Mucosa of stomach (tissue), 1 donor: Measurements from ENCODE around the gene TTC9B.
"Not testable (repeated sequence)": the region's sequence is repeated elsewhere in the genome, so short reads cannot be mapped to it uniquely, and the experiment has no call there.

Experiments
- H3K27me3 ChIP-seq: one replicate; pipeline ENCODE4 v1.7.0; 2013; ENCODE audit warnings: mild to moderate bottlenecking, low read length; ENCODE audit not compliant: control insufficient read depth, insufficient read depth
- H3K36me3 ChIP-seq: one replicate; pipeline ENCODE4 v1.7.0; 2013; ENCODE audit warnings: low read length; ENCODE audit not compliant: control insufficient read depth, insufficient read depth
- H3K4me1 ChIP-seq: one replicate; pipeline ENCODE4 v1.7.0; 2013; ENCODE audit warnings: mild to moderate bottlenecking, low read length; ENCODE audit not compliant: control insufficient read depth, insufficient read depth
- H3K4me3 ChIP-seq: one replicate; pipeline ENCODE4 v1.7.0; 2013; ENCODE audit warnings: low read length
- H3K9ac ChIP-seq: one replicate; pipeline ENCODE4 v1.7.0; 2013; ENCODE audit warnings: mild to moderate bottlenecking, low read length, moderate library complexity
- H3K9me3 ChIP-seq: one replicate; pipeline ENCODE4 v1.7.0; 2013; ENCODE audit warnings: mild to moderate bottlenecking, low read length, moderate library complexity; ENCODE audit not compliant: control insufficient read depth
- donor health status: Pancreatic carcinoma.

Gene TTC9B

DNA sequence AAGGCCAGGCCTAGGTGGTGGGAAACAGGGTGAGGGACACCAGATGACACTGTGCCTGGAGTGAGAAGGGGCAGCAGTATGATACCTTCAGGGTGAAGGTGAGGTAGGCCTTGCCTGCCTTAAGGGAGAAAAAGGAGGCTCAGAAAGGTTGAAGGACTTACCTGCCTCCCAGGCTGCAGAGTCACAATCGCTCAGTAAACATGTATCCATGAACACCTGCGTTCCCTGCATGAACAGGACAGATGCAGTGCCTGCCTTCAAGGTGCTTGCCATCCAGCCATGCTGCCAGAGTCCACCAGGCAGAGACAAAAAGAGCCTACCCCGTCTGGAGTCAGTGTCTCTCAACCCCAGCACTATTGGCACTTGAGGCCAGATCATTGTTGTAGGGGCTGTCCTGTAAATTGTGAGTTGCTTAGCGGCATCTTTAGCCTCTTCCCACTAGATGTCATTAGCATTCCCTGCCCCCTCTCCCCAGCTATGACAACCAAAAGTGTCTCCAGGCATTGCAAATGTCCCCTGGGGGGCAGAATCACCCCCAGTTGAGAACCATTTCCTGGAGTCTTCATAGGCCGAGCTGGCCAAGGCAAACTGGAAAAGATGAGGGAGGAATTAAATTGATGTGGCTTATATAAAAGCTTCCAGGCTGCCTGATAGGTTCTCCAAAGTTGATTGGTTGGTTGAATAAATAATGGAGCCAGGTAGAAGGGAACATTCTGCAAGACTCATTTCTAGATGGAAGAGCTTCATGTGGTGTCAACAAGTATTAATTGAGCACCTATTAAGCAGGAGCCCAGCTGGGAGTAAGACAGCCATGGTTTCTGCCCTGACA is 25.2 kb downstream of the TTC9B start:
- Histone ChIP-seq H3K4me1 (peaks cover 5% of the 10 kb centered on the region), H3K27me3 (no peaks in the 10 kb centered on the region), H3K36me3 (no peaks in the 10 kb centered on the region), H3K4me3 (no peak overlapping the region), H3K9me3 (no peaks in the 10 kb centered on the region), H3K9ac (no peak overlapping the region)

DNA sequence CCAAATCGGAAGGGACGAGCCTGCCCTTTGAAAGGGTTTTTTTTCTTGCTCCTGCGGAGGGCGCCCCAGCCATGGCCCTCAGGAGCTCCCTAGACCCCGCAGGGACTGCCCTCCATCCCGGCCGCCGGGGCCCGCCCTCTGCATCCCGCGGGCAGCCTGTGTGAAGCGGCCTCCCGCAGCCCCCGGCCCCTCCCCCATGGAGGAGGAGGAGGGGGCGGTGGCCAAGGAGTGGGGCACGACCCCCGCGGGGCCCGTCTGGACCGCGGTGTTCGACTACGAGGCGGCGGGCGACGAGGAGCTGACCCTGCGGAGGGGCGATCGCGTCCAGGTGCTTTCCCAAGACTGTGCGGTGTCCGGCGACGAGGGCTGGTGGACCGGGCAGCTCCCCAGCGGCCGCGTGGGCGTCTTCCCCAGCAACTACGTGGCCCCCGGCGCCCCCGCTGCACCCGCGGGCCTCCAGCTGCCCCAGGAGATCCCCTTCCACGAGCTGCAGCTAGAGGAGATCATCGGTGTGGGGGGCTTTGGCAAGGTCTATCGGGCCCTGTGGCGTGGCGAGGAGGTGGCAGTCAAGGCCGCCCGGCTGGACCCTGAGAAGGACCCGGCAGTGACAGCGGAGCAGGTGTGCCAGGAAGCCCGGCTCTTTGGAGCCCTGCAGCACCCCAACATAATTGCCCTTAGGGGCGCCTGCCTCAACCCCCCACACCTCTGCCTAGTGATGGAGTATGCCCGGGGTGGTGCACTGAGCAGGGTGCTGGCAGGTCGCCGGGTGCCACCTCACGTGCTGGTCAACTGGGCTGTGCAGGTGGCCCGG is 26.1 kb downstream of the TTC9B start:
- Histone ChIP-seq H3K9me3 (no peaks in the 10 kb centered on the region), H3K4me3 (no peak overlapping the region), H3K27me3 (no peaks in the 10 kb centered on the region), H3K36me3 (no peaks in the 10 kb centered on the region), H3K4me1 (peaks cover 5% of the 10 kb centered on the region), H3K9ac (peak overlapping the region; percentile 47)

DNA sequence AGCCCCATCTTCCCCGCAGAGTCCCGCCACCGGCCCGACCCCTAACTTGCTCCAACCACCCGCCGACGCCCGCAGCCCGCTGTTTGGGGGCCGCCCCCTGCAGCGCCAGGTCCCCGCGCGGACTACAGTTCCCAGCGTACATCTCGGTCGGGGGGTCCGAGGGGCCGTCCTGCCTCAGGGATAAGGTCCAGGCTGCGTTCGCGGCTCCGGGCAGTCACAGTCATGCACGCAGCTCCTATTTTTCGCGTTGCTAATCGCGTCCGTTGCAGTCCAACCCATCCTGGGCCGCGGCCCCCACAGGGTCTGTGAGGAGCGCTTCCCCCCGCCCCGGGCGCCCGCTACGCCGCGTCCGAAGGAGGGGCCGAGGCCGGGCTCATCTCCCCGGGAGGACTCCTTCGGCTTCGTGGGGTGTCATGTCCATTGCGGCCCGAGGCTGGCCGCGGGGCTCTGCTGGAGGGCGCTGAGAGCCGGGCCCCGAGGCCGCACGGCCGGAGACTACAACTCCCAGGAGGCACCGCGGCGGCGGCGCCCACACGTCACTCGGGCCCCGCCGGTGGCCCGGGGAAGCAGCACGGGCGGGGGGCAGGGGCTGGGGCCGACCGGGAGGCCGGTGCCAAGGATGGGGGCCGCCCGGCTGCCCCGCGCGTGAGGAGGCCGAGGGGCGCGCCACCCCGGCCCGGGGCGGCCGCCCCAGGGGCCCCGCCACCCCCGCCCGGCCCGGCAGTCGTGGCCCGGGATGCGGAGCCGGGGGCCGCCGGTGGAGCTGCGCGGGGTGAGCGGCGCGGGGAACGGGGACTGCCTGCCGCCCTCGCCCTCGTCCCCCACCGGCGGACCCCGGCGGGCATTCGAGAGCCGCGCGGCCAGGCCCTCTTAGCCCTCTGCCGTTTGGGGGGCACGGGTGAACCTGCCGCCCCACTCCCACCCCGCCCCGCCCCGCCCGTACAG is 27.0 kb downstream of the TTC9B start, which contains the start of gene MAP3K10:
TSS of gene MAP3K10 (plus strand) at position 536 of the 945 bp plus-strand sequence. CDS start 606 bp downstream, outside the sequence.
- Histone ChIP-seq H3K9me3 (no peaks in the 10 kb centered on the region), H3K27me3 (no peaks in the 10 kb centered on the region), H3K9ac (peak within 1 kb of the TSS; percentile 78), H3K4me1 (peaks cover 5% of the 10 kb centered on the region), H3K36me3 (no peaks in the 10 kb centered on the region), H3K4me3 (peak within 1 kb of the TSS; percentile 38)

DNA sequence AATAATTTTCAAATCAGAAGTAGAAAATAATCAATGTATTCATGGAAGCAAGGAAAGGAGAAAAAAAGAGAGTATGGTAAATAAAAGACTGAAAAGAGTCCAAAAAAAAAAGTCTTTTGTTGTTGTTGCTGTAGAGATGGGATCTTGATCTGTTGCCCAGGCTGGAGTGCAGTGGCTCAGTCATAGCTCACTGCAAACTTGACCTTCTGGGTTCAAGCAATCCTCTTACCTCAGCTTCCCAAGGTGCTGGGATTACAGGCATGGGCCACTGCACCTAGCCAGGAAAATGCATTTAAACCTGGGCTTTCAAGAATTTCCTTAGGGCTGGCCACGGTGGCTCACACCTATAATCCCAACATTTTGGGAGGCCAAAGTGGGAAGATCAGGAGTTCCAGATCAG is 33.9 kb downstream of the TTC9B start:
- Histone ChIP-seq H3K4me3 (no peak overlapping the region), H3K9me3 (no peaks in the 10 kb centered on the region), H3K27me3 (no peaks in the 10 kb centered on the region), H3K36me3 (no peaks in the 10 kb centered on the region), H3K9ac (no peak overlapping the region), H3K4me1 (no peaks in the 10 kb centered on the region)

DNA sequence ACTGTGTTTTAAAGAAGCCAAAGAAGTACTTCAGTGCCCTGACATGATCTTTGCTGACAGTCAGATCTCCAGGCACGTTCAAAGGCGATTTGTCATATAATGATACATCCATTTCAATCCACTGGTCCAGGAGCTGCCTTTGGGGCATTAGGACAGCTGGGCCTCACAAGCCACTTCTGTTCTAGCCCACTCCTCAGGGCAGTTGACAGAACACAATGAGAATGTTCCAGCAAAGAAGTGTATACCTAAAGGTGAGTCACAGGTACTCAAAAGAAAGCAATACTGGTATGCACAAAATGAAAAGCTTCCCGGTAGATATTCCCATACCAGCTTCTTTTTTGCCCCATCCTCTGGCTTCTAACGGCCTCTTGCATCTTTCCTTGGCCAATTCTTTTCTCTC is 39.4 kb downstream of the TTC9B start:
- Histone ChIP-seq H3K4me1 (no peaks in the 10 kb centered on the region), H3K4me3 (no peak overlapping the region), H3K27me3 (no peaks in the 10 kb centered on the region), H3K9ac (no peak overlapping the region), H3K36me3 (no peaks in the 10 kb centered on the region), H3K9me3 (no peaks in the 10 kb centered on the region)

DNA sequence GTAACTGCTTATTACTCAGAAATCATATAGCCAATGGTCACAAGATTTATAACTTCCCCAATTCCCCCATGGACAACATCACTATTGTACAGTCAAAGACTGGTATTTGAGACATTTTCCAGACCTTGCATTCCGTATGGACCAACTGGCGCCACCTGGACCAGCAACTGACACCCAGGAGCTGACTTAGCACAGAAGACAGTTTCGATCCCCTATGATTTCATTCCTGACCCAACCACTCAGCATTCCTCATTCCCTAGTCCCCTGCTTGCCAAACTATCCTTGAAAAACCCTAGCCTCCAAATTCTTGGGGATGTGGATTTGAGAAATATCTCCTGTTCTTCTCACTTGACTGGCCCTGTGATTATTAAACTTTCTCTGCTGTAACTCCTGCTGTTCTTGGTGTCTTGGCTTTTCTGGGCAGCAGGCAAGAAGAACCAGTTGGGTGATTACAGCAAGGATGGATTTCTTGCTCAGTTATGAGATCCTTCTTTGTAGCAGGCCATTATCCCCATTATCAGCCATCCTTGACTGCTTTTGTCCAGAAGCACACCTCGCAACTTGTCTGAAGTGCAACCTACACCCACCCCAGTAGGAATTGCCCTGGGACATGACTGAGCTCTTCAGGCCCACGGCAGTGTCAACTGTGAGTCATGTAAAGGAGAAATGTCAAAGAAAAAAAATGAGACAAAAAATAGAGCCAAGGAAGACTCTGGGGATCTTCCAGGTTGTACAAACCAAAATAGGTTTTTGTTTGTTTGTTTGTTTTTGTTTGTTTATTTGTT is 40.7 kb downstream of the TTC9B start:
- no peak overlapping the region for H3K4me3 ChIP-seq
- H3K9ac ChIP-seq: no peak overlapping the region
- H3K4me1 ChIP-seq: no peaks in the 10 kb centered on the region
- H3K36me3 ChIP-seq: no peaks in the 10 kb centered on the region
- no peaks in the 10 kb centered on the region for H3K9me3 ChIP-seq
- H3K27me3 ChIP-seq: no peaks in the 10 kb centered on the region

DNA sequence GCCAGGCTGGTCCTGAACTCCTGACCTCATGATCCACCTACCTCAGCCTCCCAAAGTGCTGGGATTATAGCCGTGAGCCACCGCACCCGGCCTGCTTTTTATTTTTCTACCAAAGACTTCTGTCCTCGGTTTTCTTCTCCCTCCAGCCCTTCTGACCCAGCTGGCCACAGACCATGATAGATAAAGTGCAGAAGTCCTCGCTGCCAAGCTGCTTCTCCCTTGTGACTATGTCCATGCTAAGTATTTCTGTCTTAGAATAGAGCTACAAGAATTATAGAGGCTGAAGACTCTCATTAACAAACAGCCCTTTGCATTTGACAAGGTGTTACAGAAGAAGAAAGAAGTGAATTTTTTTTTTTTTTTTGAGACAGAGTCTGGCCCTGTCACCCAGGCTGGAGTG is 42.4 kb downstream of the TTC9B start:
- no peaks in the 10 kb centered on the region for H3K4me1 ChIP-seq
- H3K27me3 ChIP-seq: no peaks in the 10 kb centered on the region
- no peak overlapping the region for H3K9ac ChIP-seq
- H3K36me3 ChIP-seq: no peaks in the 10 kb centered on the region
- H3K9me3 ChIP-seq: no peaks in the 10 kb centered on the region
- no peak overlapping the region for H3K4me3 ChIP-seq

DNA sequence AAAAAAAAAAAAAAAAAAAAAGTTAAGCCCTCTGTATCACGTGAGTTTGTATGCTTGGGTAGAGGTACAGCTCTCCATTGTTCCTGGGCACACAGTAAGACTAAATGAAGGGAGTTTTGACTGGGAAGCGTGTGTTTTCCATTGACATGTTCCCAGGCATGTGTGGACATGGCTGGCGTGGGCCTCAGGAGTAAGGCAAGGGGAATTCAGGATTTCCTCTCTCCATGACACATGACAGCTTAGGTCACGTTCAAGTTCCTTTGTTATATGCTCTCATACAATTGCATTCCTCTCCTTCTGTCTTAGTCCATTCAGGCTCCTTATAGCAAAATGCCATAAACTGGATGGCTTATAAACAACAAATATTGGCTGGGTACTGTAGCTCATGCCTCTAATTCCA is 44.1 kb downstream of the TTC9B start:
- no peaks in the 10 kb centered on the region for H3K36me3 ChIP-seq
- H3K9ac ChIP-seq: no peak overlapping the region
- no peaks in the 10 kb centered on the region for H3K4me1 ChIP-seq
- no peaks in the 10 kb centered on the region for H3K27me3 ChIP-seq
- no peaks in the 10 kb centered on the region for H3K9me3 ChIP-seq
- H3K4me3 ChIP-seq: no peak overlapping the region

DNA sequence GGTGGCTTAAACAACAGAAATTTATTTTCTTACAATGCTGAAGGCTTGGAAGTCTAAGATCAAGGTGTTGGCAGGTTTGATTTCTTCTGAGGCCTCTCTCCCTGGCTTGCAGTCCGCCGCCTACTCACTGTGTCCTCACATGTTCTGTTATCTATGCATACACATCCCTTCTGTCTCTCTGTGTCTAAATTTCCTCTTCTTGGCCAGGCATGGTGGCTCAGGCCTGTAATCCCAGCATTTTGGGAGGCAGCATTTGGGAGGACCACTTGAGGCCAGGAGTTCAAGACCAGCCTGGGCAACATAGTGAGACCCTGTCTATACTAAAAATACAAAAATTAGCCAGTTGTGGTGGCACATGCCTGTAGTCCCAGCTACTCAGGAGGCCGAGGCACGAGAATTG is 46.9 kb downstream of the TTC9B start:
- H3K4me3 ChIP-seq, H3K27me3 ChIP-seq, H3K36me3 ChIP-seq, H3K4me1 ChIP-seq, H3K9me3 ChIP-seq, H3K9ac ChIP-seq: not testable (repeated sequence)

DNA sequence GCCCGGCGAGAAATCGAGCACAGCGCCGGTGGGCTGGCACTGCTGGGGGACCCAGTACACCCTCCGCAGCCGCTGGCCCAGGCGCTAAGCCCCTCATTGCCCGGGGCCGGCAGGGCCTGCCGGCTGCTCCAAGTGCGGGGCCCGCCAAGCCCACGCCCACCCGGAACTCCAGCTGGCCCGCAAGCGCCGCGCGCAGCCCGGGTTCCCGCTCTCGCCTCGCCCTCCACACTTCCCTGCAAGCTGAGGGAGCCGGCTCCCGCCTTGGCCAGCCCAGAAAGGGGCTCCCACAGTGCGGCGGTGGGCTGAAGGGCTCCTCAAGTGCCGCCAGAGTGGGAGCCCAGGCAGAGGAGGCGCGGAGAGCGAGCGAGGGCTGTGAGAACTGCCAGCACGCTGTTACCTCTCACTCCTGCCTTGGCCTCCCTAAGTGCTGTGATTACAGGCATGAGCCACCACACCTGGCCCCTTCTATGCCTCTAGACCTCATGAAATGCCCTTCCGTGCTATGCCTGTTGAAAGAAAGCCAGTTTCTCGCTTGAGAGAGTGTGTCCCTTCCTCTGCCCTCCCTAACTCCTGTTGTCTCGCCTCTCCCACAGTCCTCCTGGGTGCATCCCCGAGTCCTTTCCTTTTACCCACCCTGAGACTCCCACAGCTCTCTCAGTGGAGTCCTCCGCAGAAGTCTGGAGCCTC is 47.7 kb downstream of the TTC9B start:
- H3K9ac ChIP-seq, H3K4me3 ChIP-seq, H3K27me3 ChIP-seq, H3K9me3 ChIP-seq, H3K36me3 ChIP-seq, H3K4me1 ChIP-seq: not testable (repeated sequence)
